ENCODE measurements around the gene BLTP1.
"Not testable (repeated sequence)": the region's sequence is repeated elsewhere in the genome, so short reads cannot be mapped to it uniquely, and the experiment has no call there.

BLTP1 gene

GRCh38 chr4:122151982-122152710, at the start of gene BLTP1:
TSS of gene BLTP1 (plus strand) at chr4:122152331. CDS start at chr4:122170648, 18,317 bp downstream.
- peak; percentile 91 for DNase-seq

DNA sequence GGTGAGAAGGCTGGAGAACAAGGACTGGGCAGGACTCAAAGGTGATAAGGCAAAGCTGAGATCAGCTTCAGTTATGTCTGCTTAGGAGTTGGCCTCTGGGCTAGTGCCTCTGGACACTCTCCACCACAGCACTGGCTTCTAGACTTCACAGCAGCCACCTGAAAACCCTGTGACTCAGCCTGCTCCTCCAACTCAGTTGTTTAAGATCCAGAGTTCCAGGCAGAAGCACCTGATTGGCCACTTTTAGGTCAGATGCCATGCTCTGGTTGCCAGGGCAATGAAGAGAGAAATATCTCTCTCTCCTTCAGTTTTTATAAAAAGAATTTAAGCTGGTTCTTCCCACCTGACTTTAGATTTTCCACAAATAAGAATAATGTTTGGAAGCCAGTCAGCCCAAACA, 47.9 kb upstream of the BLTP1 start:
- DNase-seq, result no peak

DNA sequence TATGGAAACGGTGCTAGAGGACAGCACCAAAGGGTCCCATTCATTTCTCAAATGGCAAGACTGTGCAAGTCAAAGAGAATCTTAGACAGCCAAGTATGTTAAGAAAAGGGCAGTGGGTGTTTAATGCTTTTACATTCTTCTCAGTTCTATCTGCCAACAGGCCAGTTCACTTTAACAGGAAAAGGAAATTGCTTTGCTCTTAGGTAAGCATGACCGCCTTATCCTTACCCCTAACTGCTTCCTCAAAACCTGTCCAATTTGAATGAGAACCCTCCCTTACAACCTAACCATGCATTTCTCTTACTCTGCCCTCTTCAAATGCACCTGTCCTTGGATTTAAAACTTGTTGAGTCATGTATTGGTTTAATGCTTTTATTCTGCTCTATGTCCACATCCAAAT, 44.5 kb upstream of the BLTP1 start:
- DNase-seq, result no peak

GRCh38 chr4:122110304-122110703, 41.8 kb upstream of the BLTP1 start:
- not testable (repeated sequence) for DNase-seq

DNA sequence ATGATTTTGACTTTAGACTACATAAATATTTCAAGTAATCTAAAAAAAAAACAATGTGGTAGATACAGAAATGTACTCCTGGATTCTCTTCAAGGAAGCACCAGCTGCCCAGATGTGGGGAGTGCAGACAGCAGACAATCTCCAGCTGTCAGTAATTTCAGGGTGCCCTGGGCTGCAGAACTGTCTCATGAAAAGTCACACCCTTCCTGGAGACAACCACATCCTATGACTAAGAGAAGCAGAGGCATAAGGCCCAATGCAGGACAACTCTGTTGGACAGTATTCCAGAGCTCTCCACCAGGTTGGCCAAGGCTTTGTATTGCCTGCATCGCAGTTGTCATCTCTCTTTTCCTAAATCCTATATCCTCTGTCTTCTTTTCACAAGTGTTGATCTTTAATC, 34.4 kb upstream of the BLTP1 start:
- peak; percentile 25 for DNase-seq

DNA sequence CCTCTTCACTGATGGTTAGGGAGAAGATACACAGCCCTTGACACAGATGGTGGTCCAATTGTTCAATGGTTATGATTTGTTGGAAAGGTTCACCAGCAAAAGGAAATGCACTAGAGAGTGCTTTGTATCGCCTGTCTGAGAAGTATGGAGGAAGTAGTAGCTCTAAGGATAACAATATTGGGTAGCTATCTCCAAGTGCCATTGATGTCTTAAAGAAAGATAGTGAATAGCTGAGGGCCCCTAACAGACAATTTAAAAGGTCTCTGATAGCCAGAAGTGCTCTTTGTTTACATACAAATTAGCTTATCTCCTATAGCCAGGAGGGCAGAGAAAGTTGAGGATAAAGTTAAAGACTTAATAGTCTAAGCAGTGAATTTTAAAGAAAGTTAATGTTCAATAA, 33.9 kb upstream of the BLTP1 start:
- DNase-seq, result no peak

DNA sequence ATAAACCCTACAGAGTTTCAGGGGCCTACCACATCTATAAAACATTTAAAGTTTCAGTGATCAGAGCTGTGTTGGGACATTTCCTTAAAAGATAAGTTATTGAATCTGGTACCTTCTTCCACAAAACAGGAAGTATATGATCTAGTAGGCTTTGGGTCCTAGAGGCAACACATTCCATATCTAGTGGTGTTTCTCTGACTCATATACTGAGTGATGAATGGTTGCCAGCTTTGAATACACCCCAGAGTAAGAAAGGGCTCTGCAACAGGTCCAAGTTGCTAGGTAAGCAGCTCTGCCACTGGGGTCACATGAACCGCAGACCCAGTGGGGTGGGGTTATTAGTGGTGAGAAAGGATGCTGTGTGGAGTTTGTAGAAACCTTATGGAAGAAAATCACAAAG, 32.4 kb upstream of the BLTP1 start:
- DNase-seq, result no peak

DNA sequence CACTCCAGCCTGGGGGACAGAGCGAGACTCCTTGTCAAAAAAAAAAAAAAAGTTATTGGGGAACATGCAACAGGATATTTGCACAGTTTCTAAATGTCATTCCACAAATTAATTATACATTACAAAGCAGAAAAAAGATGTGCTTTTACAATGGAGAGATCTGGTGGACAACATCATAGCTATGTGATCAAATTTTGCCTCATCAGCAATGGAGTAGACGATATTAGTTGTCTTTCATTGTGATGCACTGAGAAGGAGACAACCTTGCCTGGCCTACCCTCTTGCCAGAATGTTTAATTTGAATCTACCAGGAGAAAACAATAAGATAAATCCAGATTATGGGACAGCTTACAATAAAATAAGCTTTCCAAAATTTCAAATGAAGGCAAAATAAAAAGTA, 30.5 kb upstream of the BLTP1 start:
- DNase-seq, result no peak

DNA sequence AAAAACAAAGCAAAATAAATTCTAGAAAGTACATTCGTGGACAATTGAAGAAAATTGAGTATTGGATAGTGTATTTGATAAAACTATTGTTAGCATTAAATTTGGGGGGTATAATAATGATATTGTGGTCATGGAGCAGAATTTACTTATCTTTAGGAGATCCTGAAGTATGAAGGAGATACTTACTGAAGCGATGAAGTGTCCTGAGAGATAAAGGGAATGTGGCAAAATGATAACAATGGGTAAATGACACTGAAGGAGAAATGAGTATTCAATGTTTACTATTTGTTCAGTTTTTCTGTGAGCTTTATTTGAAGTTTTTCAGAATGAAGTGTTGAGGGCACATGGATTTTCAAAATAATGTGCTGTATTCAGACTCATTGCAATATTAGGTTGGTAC, 30.0 kb upstream of the BLTP1 start:
- DNase-seq, result no peak

GRCh38 chr4:122129061-122129460, 23.1 kb upstream of the BLTP1 start:
- DNase-seq, result no peak

GRCh38 chr4:122131562-122132157, 20.5 kb upstream of the BLTP1 start:
- DNase-seq, result no peak

GRCh38 chr4:122132891-122133290, 19.2 kb upstream of the BLTP1 start:
- no peak for DNase-seq

DNA sequence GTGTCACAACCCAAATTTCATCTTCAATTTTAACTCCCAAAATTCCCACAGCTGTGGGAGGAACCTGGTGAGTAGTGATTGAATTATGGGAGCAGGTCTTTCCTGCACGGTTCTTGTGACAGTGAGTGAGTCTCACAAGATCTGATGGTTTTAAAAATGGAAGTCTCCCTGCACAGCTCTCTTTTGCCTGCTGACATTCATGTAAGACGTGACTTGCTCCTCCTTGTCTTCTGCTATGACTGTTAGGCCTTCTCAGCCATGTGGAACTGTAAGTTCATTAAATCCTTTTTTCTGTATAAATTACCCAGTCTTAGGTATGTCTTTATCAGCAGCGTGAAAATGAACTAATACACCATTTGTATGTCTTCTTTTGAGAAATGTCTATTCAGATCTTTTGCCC, 13.0 kb upstream of the BLTP1 start:
- no peak for DNase-seq

- no peak for DNase-seq
Observed at GRCh38 chr4:122140834-122141233, 11.3 kb upstream of the BLTP1 start.

DNA sequence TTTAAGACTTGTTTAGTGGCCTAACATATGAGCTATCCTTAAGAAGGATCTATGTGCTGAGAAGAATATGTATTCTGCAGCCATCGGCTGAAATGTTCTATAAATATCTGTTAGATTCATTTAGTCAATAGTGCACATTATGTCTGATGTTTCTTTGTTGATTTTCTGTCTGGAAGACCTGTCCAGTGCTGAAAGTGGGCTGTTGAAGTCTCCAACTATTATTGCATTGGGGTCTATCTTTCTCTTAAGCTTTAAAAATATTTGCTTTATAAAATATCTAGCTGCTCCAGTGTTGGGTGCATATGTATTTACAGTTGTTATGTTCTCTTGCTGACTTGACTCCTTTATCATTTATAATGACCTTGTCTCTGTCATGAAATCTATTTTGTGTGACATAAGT, 9.4 kb upstream of the BLTP1 start:
- DNase-seq, result no peak

- no peak for DNase-seq
Observed at GRCh38 chr4:122146652-122147051, 5.5 kb upstream of the BLTP1 start.

GRCh38 chr4:122150931-122151330, 1.2 kb upstream of the BLTP1 start:
- no peak for DNase-seq

- DNase-seq, result peak; percentile 46
Observed at GRCh38 chr4:122152711-122153226, 638 bp downstream of the BLTP1 start.

GRCh38 chr4:122156819-122157218, 4.7 kb downstream of the BLTP1 start:
- no peak for DNase-seq

- DNase-seq, result no peak
Observed at GRCh38 chr4:122163301-122163700, 11.2 kb downstream of the BLTP1 start.

DNA sequence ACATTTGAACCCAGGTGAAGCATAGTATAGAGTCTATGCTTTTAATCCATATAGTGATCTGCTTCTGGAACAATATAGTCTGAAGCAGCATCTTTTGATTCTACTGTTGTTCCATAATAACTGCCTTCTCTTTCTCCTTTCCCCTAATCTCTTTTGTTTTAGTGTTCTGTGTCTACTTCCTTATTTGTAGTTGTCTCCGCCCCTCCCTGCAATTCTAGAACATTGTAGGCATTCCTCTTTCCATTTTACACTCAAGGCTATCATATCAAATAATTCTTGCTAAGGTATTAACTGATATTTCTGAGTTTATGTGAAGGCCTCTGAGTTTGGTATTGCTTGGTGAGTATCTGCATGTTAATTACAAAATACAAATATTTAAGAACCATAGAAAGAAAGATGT, 11.6 kb downstream of the BLTP1 start:
- DNase-seq, result no peak

GRCh38 chr4:122167369-122167768, 15.2 kb downstream of the BLTP1 start:
- no peak for DNase-seq

DNA sequence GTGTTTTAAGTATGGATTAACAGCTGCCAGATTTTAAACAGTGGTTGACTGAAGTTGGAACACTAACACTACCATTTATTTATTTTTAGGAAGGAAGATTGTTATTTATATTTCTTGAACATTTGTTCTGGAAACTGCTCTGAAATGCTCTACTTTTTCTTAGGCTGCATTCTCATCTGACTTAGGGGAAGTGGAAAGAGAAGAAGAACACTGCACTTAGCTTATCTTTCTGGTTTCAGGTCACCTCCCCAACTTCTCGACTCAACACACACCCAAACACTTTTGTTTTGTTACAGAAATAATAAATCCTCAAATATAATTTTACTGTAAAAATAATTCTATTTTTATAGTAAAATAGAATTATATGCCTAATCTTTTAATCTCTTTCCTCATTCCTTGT, 18.6 kb downstream of the BLTP1 start:
- DNase-seq, result no peak

- DNase-seq, result no peak
Observed at GRCh38 chr4:122171323-122171722, 19.2 kb downstream of the BLTP1 start.

DNA sequence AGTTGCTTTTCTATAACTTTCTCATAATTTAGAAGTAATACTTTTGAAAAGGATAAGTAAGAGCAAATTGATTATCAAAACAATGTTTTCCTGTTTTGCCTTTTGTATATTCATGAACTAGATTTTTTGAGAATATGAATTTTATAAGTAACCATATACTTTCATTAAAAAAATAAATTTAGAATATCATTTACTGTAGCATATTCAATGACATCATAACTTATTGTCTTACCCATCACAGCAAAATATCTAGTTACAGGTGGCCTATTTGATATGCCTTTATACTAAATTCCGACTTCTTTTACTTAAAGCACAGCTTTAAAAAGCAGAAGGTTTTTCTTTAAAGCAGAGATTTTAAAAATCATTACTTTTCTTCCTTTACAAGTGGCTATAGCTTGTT, 20.1 kb downstream of the BLTP1 start:
- no peak for DNase-seq

Data from stimulated activated CD8-positive, alpha-beta memory T cell treated with anti-CD3 and anti-CD28 coated beads, Interleukin-4, amount 100 ng/mL, for 48 hours (primary cell).